Measurements from ENCODE around the gene ANLN.

DNA sequence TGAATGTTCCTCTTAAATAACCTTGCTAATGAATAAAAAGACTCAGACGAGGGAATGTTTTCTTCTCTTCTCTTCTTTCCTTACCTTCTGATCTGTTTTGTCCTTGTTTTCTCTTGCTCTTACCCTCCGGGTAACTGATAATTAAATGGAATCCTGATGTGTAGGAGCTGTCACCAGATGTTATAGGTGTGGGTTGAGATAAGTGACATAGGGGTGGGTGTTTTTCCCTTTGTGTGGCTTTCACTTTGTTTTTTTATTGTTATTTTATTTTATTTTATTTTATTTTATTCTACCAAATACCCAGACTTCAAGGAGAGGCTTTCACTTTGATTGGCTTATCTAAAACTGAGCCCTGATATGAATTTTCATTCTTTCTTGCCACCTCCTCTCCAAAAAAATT, 25.5 kb downstream of the ANLN start:
- TF ChIP-seq CTCF (IDR thresholded peaks at IDR 0.05; ENCODE audit: borderline replicate concordance, extremely low read depth, low read length, poor library complexity, severe bottlenecking) (no peak), EZH2 (IDR thresholded peaks at IDR 0.05; ENCODE audit: borderline replicate concordance, low read depth, low read length, severe bottlenecking) (no peak)

Measured in DND-41 (cell line).